ENCODE data around the gene DECR2. TPM values are rescaled to one million over a fixed set of nuclear protein-coding genes. Genes with fewer than 3 reads are reported as not detected.

Gene DECR2
- polyA plus RNA-seq, 3 donors: 20.7 to 47.6 (median 21.2) TPM

GRCh38 chr16:459761-460160, 58.1 kb downstream of the DECR2 start:
- DNase-seq (ENCODE audit: extremely low read depth in 1 of 11, low read depth in 9 of 11, low spot score in 4 of 11): no peak

GRCh38 chr16:460787-461186, 59.1 kb downstream of the DECR2 start:
- no peak for DNase-seq (ENCODE audit: extremely low read depth in 1 of 11, low read depth in 9 of 11, low spot score in 4 of 11)

Other genes starting within 250 kb of the DECR2 start
- 1 to 10 TPM in 2 of 3 donors, not detected in 1; 1.4 to 1.6 TPM for gene HBZ, start 249.2 kb upstream of the DECR2 start, polyA plus RNA-seq (ENCODE audit: insufficient read length in 3 of 3)
- 1 to 10 TPM; 5.0 to 5.2 (median 5.0) TPM for gene HBM, start 235.9 kb upstream of the DECR2 start, polyA plus RNA-seq (ENCODE audit: insufficient read length in 3 of 3)
- 1,000 to 10,000 TPM in 2 of 3 donors, 100 to 1,000 TPM in 1; 873 to 1,661 (median 1,303) TPM for gene HBA2, start 229.0 kb upstream of the DECR2 start, polyA plus RNA-seq (ENCODE audit: insufficient read length in 3 of 3)
- gene HBA1, start 225.2 kb upstream of the DECR2 start, polyA plus RNA-seq (ENCODE audit: insufficient read length in 3 of 3): 1,000 to 10,000 TPM in 1 of 3 donors, 100 to 1,000 TPM in 2; 591 to 1,202 (median 749) TPM
- under 1 TPM; 0.67 to 0.98 (median 0.78) TPM for gene HBQ1, start 221.4 kb upstream of the DECR2 start, polyA plus RNA-seq (ENCODE audit: insufficient read length in 3 of 3)
- gene LUC7L, start 172.4 kb upstream of the DECR2 start, polyA plus RNA-seq (ENCODE audit: insufficient read length in 3 of 3): 100 to 1,000 TPM; 120 to 175 (median 128) TPM
- 10 to 100 TPM; 72.6 to 86.1 (median 82.5) TPM for gene FAM234A, start 167.1 kb upstream of the DECR2 start, polyA plus RNA-seq (ENCODE audit: insufficient read length in 3 of 3)
- gene RGS11, start 125.9 kb upstream of the DECR2 start, polyA plus RNA-seq (ENCODE audit: insufficient read length in 3 of 3): 1 to 10 TPM in 2 of 3 donors, under 1 TPM in 1; 0.89 to 2.2 (median 2.0) TPM
- 1 to 10 TPM; 1.3 to 6.1 (median 2.6) TPM for gene ARHGDIG, start 121.3 kb upstream of the DECR2 start, polyA plus RNA-seq (ENCODE audit: insufficient read length in 3 of 3)
- gene PDIA2, start 118.7 kb upstream of the DECR2 start, polyA plus RNA-seq (ENCODE audit: insufficient read length in 3 of 3): 1 to 10 TPM in 2 of 3 donors, under 1 TPM in 1; 0.73 to 2.5 (median 1.6) TPM
- gene AXIN1, start 49.2 kb upstream of the DECR2 start, polyA plus RNA-seq (ENCODE audit: insufficient read length in 3 of 3): 10 to 100 TPM; 14.1 to 23.7 (median 22.2) TPM
- gene MRPL28, start 31.3 kb upstream of the DECR2 start, polyA plus RNA-seq (ENCODE audit: insufficient read length in 3 of 3): 10 to 100 TPM; 55.3 to 90.5 (median 65.3) TPM
- gene PGAP6, start 19.9 kb upstream of the DECR2 start, polyA plus RNA-seq (ENCODE audit: insufficient read length in 3 of 3): 10 to 100 TPM; 56.7 to 71.2 (median 60.6) TPM
- gene NME4, start 4.7 kb upstream of the DECR2 start, polyA plus RNA-seq (ENCODE audit: insufficient read length in 3 of 3): 100 to 1,000 TPM; 108 to 146 (median 134) TPM
- gene RAB11FIP3, start 23.8 kb downstream of the DECR2 start, polyA plus RNA-seq (ENCODE audit: insufficient read length in 3 of 3): 100 to 1,000 TPM in 2 of 3 donors, 10 to 100 TPM in 1; 96.3 to 159 (median 104) TPM
- 10 to 100 TPM; 23.2 to 37.7 (median 35.0) TPM for gene CAPN15, start 125.8 kb downstream of the DECR2 start, polyA plus RNA-seq (ENCODE audit: insufficient read length in 3 of 3)
- gene PRR35, start 158.5 kb downstream of the DECR2 start, polyA plus RNA-seq (ENCODE audit: insufficient read length in 3 of 3): 10 to 100 TPM in 2 of 3 donors, 1 to 10 TPM in 1; 5.7 to 14.0 (median 14.0) TPM
- gene NHLRC4, start 165.1 kb downstream of the DECR2 start, polyA plus RNA-seq (ENCODE audit: insufficient read length in 3 of 3): 1 to 10 TPM; 5.1 to 8.9 (median 8.1) TPM
- gene PIGQ, start 168.1 kb downstream of the DECR2 start, polyA plus RNA-seq (ENCODE audit: insufficient read length in 3 of 3): 10 to 100 TPM; 49.0 to 82.6 (median 66.2) TPM
- 10 to 100 TPM; 14.3 to 32.5 (median 23.6) TPM for gene RAB40C, start 188.2 kb downstream of the DECR2 start, polyA plus RNA-seq (ENCODE audit: insufficient read length in 3 of 3)
- 1 to 10 TPM; 1.3 to 2.0 (median 2.0) TPM for gene WFIKKN1, start 229.1 kb downstream of the DECR2 start, polyA plus RNA-seq (ENCODE audit: insufficient read length in 3 of 3)
- gene METTL26, start 234.4 kb downstream of the DECR2 start, polyA plus RNA-seq (ENCODE audit: insufficient read length in 3 of 3): 10 to 100 TPM; 39.3 to 62.6 (median 60.9) TPM
- gene MCRIP2, start 239.9 kb downstream of the DECR2 start, polyA plus RNA-seq (ENCODE audit: insufficient read length in 3 of 3): 10 to 100 TPM; 10.2 to 31.8 (median 22.6) TPM
- gene WDR90, start 247.5 kb downstream of the DECR2 start, polyA plus RNA-seq (ENCODE audit: insufficient read length in 3 of 3): 10 to 100 TPM; 36.9 to 62.0 (median 48.4) TPM

Measured in renal cortex interstitium (tissue), 11 donors.